ENCODE measurements around the gene POLK. TPM values are rescaled to one million over a fixed set of nuclear protein-coding genes. Genes with fewer than 3 reads are reported as not detected.
"Not testable (repeated sequence)": the region's sequence is repeated elsewhere in the genome, so short reads cannot be mapped to it uniquely, and the experiment has no call there.

POLK gene
- total RNA-seq, 1 experiment from 2014 or later: 34.9 TPM

DNA sequence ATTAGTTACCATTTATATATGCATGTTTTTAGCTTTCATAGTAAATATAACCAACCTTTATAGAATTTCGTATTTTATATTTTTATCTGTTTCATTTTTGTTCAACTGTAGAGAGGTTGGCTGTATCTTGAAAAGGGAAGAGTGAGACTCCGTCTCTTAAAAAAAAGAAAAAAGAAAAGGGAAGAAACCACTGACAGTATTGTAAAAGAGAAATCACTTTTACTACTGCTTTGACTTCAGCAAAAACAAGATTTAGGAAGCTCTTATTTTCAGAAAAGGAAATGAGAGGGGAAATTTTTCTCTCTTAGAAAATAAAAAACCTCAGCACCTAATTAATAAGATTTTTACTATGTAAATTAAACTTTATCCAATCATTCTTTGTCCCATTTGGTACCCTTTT, 14.4 kb downstream of the POLK start:
- TF ChIP-seq, protein P1, sequence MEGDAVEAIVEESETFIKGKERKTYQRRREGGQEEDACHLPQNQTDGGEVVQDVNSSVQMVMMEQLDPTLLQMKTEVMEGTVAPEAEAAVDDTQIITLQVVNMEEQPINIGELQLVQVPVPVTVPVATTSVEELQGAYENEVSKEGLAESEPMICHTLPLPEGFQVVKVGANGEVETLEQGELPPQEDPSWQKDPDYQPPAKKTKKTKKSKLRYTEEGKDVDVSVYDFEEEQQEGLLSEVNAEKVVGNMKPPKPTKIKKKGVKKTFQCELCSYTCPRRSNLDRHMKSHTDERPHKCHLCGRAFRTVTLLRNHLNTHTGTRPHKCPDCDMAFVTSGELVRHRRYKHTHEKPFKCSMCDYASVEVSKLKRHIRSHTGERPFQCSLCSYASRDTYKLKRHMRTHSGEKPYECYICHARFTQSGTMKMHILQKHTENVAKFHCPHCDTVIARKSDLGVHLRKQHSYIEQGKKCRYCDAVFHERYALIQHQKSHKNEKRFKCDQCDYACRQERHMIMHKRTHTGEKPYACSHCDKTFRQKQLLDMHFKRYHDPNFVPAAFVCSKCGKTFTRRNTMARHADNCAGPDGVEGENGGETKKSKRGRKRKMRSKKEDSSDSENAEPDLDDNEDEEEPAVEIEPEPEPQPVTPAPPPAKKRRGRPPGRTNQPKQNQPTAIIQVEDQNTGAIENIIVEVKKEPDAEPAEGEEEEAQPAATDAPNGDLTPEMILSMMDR (IDR thresholded peaks at IDR 0.05; ENCODE audit: unreplicated experiment): no peak
- CTCF ChIA-PET: interaction anchor here (0.7 kb wide), 1 partner anchor 40 kb away, joined by 3 read pairs; no protein-coding TSS in a partner anchor
- no peak for DNase-seq
- intact Hi-C loops (cut with micrococcal nuclease; ENCODE audit: unreplicated experiment): no loop called here
- no TSS peak for BruUV-seq (replicated peaks)
- Mint-ChIP-seq H3K27ac (ENCODE audit: unreplicated experiment) (no peak overlapping the region), H3K4me3 (ENCODE audit: low read depth, unreplicated experiment) (no peak overlapping the region), H3K4me1 (ENCODE audit: low read depth, unreplicated experiment) (peaks cover 15% of the 10 kb centered on the region), H3K9me3 (ENCODE audit: low read depth, unreplicated experiment) (no peaks in the 10 kb centered on the region), H3K36me3 (ENCODE audit: insufficient read depth, unreplicated experiment) (peaks cover 4% of the 10 kb centered on the region), H3K27me3 (ENCODE audit: unreplicated experiment) (no peaks in the 10 kb centered on the region)

DNA sequence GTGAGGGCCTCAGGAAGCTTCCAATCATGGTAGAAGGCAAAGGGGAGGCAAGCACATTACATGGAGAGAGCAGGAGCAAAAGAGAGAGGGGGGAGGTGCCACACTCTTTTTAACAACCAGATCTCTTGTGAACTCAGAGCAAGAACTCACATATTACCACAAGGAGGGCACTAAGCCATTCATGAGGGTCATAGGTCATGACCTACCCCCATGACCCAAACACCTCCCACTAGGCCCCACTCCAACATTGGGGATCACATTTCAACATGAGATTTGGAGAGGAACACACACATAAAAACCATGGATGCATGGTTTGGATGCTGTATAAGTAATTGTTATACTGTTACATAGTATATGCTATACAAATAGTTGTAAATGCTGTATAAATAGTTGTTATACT, 17.5 kb downstream of the POLK start:
- CTCF ChIA-PET: no interaction called here
- Mint-ChIP-seq H3K4me1 (ENCODE audit: low read depth, unreplicated experiment) (peaks cover 5% of the 10 kb centered on the region), H3K36me3 (ENCODE audit: insufficient read depth, unreplicated experiment) (peaks cover 4% of the 10 kb centered on the region), H3K4me3 (ENCODE audit: low read depth, unreplicated experiment) (no peak overlapping the region), H3K27ac (ENCODE audit: unreplicated experiment) (no peak overlapping the region), H3K27me3 (ENCODE audit: unreplicated experiment) (no peaks in the 10 kb centered on the region), H3K9me3 (ENCODE audit: low read depth, unreplicated experiment) (no peaks in the 10 kb centered on the region)
- intact Hi-C loops (cut with micrococcal nuclease; ENCODE audit: unreplicated experiment): no loop called here
- no TSS peak for BruUV-seq (replicated peaks)
- no peak for DNase-seq
- TF ChIP-seq, protein P1 (IDR thresholded peaks at IDR 0.05; ENCODE audit: unreplicated experiment): no peak

DNA sequence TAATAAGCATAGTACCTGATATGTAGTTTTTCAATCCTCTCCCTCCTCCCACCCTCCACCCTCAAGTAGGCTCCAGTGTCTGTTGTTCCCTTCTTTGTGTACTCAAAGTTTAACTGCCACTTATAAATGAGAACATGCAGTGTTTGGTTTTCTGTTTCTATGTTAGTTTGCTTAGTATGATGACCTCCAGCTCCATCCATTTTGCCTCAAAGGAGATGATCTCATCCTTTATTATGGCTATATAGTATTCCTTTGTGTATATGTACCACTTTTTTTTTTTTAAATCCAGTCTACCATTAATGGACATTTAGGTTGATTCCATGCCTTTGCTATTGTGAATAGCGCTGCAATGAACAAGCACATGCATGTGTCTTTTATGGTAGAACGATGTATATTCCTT, 20.5 kb downstream of the POLK start:
- TF ChIP-seq, protein P1 (IDR thresholded peaks at IDR 0.05; ENCODE audit: unreplicated experiment): no peak
- Mint-ChIP-seq H3K4me1 (ENCODE audit: low read depth, unreplicated experiment) (peaks cover 13% of the 10 kb centered on the region), H3K4me3 (ENCODE audit: low read depth, unreplicated experiment) (no peak overlapping the region), H3K27me3 (ENCODE audit: unreplicated experiment) (no peaks in the 10 kb centered on the region), H3K36me3 (ENCODE audit: insufficient read depth, unreplicated experiment) (peaks cover 4% of the 10 kb centered on the region), H3K27ac (ENCODE audit: unreplicated experiment) (no peak overlapping the region), H3K9me3 (ENCODE audit: low read depth, unreplicated experiment) (no peaks in the 10 kb centered on the region)
- CTCF ChIA-PET: no interaction called here
- BruUV-seq (replicated peaks): no TSS peak
- no peak for DNase-seq
- intact Hi-C loops (cut with micrococcal nuclease; ENCODE audit: unreplicated experiment): no loop called here

DNA sequence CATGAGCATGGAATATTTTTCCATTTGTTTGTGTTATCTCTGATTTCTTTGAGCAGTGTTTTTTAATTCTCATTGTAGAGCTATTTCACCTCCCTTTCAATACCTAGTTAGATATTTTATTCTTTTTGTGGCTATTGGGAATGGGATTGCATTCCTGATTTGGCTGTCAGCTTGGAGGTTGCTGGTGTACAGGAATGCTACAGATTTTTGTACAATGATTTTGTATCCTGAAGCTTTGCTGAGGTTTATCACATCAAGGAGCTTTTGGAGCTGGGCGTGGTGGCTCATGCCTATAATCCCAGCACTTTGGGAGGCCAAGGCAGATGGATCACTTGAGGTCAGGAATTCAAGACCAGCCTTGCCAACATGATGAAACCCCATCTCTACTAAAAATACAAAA, 22.0 kb downstream of the POLK start:
- H3K27ac Mint-ChIP-seq (ENCODE audit: unreplicated experiment); H3K9me3 Mint-ChIP-seq (ENCODE audit: low read depth, unreplicated experiment); CTCF ChIA-PET; intact Hi-C loops (cut with micrococcal nuclease; ENCODE audit: unreplicated experiment); H3K4me3 Mint-ChIP-seq (ENCODE audit: low read depth, unreplicated experiment); DNase-seq; H3K36me3 Mint-ChIP-seq (ENCODE audit: insufficient read depth, unreplicated experiment); BruUV-seq (replicated peaks); H3K27me3 Mint-ChIP-seq (ENCODE audit: unreplicated experiment): not testable (repeated sequence)
- peaks cover 13% of the 10 kb centered on the region for H3K4me1 Mint-ChIP-seq (ENCODE audit: low read depth, unreplicated experiment)

DNA sequence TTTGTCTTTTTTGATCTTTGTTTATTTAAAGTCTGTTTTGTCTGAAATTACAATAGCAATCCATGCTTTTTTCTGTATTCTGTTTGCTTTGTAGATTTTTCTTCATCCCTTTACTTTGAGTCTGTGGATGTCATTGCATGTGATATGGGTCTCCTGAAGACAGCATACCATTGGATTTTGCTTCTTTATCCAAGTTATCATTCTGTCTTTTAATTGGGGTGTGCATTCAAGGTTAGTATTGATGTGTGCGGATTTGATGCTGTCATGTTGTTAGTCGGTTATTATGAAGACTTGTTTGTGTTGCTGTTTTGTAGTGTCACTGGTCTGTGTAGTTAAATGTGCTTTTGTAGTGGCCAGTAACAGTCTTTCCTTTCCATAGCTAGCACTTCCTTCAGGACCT, 23.0 kb downstream of the POLK start:
- CTCF ChIA-PET: interaction anchor here (0.8 kb wide), 1 partner anchor 17 kb away, joined by 3 read pairs; no protein-coding TSS in a partner anchor

More for the DNA sequence above, 23.0 kb downstream of the POLK start:
- H3K36me3 Mint-ChIP-seq (ENCODE audit: insufficient read depth, unreplicated experiment): peaks cover 4% of the 10 kb centered on the region
- intact Hi-C loops (cut with micrococcal nuclease; ENCODE audit: unreplicated experiment): no loop called here
- no peaks in the 10 kb centered on the region for H3K9me3 Mint-ChIP-seq (ENCODE audit: low read depth, unreplicated experiment)
- H3K27me3 Mint-ChIP-seq (ENCODE audit: unreplicated experiment): no peaks in the 10 kb centered on the region
- peaks cover 13% of the 10 kb centered on the region for H3K4me1 Mint-ChIP-seq (ENCODE audit: low read depth, unreplicated experiment)
- BruUV-seq (replicated peaks): no TSS peak
- H3K27ac Mint-ChIP-seq (ENCODE audit: unreplicated experiment): no peak overlapping the region
- no peak overlapping the region for H3K4me3 Mint-ChIP-seq (ENCODE audit: low read depth, unreplicated experiment)
- DNase-seq: no peak
- TF ChIP-seq, protein P1 (IDR thresholded peaks at IDR 0.05; ENCODE audit: unreplicated experiment): no peak

Data from Calu3 (cell line).